NOMO-1 treated with dmso at 0.1 percent for 144 hours (cell line): Measurements from ENCODE around the gene DOCK1.

Experiments
- DNase-seq: peaks from one replicate; lab custom pipeline; 2025; ENCODE audit not compliant: unreplicated experiment; lab: John Stamatoyannopoulos, UW

Gene DOCK1

DNA sequence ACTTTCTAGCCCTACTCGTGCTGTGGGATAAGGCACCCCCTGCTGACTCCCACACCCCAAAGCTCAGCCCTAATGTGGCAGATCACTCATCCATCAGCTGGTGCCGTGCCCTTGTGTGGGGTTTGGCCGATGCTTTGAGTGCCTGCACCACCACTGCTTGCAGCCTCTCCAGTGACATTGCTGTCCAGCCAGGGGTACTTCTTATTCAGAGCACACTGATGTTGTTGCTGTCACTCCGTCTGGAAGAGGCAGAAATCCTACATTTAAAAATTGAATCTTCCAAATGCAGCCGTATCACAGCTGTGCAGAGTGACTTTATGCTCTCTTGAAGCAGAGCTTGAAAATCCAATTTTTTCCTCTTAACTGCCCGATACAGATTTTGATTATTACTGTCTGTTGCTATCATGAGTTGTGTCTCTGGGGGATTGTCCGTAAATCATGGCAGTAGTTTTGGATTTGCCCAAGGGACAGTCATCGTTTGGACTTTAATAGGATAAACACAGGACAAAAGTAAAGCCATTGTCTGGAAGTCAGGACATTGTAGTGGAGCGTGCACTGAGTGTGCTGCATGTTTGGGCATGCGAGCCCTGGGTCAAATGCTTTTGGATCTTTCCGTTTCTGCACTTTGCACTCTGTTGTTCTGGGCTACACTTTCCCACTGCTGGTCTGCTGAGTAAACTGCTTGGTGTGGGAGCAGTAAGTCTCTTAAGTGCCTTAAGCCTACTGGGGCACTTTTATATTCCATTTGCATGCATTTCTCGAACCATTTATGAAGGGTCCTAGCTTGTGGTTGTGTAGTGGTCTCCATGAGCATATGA lies 128.2 kb downstream of the DOCK1 start:
- DNase-seq = no peak

DNA sequence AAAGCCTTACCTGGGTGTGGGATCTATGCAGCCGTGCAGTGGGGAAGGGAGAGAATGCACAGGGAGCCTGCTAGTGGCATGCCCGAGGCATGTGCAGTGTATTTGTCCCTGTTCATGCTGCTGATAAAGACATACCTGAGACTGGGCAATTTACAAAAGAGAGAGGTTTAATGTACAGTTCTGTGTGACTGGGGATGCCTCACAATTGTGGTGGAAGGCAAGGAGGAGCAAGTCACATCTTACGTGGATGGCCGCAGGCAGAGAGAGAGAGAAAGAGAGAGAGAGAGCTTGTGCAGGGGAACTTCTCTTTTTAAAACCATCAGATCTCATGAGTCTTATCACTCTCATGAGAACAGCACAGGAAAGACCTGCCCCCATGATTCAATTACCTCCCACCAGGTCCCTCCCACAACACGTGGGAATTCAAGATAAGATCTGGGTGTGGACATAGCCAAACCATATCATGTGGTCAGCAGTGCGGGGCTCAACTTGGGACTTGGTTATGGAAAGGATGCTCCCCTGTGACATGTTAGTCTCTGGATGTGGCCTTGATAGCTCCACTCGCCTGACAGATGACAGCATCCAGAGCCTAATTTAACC lies 128.9 kb downstream of the DOCK1 start:
- DNase-seq = no peak

DNA sequence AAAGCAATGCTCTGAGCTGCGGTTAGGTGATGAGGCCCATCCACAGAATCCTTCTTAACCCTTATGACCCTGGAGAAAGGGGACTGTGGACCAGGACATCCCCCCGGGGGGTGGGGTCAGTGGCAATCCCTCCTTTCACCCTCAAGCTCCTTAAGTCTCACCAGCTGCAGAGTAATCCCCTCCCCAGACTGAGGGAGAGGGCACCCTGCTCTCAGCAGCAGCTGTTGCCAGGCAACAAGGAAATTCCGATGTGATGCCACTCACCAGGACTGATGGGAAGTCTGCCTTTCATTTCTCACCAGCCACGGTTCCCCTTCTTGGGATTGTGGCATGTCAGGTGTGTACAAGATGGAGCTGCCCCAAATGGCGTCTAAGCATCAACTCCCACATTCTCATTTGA lies 129.6 kb downstream of the DOCK1 start:
- DNase-seq = no peak

DNA sequence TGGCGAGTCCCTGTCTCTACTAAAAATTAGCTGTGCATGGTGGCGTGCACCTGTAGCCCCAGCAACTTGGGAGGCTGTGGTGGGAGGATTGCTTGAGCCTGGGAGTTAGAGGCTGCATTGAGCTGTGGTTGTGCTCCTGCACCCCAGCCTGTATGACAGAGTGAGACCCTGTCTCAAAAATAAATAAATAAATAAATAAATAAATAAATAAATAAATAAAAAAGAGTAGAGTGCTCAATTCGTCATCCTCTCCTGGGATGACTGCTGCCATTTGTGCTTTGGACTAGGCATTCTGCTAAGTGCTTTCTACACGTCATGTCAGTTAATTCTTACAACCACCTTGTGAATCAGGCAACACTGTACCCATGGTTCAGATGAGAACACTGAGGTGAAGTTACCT lies 130.6 kb downstream of the DOCK1 start:
- DNase-seq = no peak

DNA sequence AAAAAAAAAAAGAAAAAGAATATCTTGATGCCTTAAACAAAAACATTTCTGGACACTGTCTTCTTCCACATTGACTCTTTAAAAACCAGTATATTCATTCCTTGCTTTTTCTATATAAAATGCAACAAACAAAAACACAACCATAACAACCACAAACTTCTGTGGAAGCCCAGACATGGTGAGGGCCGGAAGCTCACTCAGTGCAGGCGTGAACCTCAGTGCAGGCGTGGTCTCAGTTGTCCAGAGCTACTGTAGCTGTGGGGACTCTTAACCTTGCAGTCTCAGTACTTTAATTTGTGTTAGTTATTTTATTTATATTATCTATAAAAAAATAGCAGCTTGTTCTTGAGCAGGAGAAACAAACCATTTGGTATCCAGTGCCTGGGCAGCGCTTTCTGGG lies 131.8 kb downstream of the DOCK1 start:
- DNase-seq = no peak

DNA sequence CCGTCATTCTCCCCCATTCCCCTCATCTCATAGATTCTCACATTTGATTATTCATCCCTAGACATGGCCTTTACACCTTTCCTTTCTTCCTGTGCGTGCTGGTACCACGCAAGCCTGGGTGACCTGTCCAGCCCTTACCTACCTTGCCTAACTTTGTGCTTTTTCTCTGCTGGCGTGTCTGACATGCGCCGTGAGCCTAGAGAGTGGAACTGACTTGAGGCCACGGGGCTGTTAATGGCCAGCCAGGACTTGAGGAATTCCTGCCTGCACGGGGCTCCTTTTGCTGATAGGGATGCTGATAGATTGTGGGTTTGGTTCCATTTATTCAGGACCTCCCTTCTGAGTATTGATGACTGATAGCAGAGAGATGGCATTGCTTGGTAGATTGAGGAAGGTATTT lies 134.2 kb downstream of the DOCK1 start:
- no peak for DNase-seq

DNA sequence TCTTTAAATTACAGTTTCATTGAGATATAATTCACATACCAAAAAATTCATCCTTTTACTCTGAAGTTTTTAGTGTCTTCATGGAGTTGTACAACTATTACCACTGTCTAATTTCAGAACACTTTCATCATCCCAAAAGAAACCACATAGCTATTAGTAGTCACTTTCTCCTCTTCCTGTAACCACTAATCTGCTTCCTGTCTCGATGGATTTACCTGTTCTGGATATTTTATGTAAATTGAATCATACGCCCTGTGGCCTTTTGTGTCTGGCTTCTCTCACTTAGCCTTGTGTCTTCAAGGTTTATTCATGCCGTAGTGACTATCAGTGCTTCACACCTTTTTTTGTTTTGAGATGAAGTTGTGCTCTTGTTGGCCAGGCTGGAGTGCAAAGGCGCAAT lies 135.5 kb downstream of the DOCK1 start:
- no peak for DNase-seq

DNA sequence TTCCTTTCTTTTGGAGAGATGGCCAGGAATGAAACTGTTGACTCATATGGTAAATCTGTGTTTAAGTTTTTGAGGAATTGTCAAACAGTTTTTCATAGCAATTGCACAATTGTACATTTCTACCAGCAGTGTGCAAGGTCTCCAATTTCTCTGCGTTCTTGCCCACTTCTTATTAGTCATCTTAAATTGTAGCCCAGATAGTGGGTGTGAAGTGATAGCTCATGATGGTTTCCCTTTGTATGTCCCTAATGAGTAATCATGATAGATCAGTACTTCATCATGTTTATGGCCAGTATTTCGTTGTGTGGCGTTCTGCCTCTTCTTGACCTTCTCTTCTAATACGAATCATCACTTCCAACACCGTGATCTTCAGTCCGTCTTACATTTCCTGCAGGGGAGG lies 136.3 kb downstream of the DOCK1 start:
- no peak for DNase-seq

DNA sequence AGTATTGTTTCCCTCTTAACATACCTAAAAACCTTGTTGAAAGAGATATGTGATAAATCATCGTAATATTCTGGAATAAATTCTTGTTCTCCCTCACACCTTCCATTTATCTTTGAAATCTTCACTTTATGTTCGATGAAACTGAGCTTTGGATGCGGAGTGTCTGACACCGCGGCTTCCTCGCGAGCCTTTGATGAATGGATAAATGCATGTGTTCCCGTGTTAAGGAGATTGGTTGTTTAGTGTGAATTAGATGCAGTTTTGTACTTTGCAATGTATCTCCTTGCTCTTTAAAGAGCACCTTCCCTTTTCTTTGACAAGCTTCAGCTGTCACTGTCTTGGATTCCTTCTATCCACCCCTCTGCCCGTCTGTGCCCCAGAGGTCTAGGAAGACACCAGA lies 138.1 kb downstream of the DOCK1 start:
- no peak for DNase-seq

DNA sequence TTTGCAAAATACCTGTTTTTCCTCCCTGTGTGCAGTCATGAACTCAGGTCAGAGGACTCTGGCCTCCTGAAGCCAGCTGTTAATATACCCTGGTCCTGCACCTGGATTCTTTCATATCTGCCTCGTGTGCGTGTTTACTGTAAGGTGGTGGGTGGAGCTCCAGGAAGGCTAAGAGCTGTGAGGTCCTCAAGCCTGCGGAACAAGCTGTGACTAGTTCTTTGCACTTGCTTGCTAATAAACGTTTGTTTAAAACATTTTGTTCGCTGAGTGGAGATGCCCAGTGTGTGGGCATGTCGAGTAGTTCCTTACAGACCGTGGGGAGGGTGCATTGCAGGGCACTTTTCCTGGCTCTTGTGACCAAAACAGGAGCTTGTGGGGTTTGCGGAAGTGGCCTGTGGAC lies 139.0 kb downstream of the DOCK1 start:
- DNase-seq = no peak

DNA sequence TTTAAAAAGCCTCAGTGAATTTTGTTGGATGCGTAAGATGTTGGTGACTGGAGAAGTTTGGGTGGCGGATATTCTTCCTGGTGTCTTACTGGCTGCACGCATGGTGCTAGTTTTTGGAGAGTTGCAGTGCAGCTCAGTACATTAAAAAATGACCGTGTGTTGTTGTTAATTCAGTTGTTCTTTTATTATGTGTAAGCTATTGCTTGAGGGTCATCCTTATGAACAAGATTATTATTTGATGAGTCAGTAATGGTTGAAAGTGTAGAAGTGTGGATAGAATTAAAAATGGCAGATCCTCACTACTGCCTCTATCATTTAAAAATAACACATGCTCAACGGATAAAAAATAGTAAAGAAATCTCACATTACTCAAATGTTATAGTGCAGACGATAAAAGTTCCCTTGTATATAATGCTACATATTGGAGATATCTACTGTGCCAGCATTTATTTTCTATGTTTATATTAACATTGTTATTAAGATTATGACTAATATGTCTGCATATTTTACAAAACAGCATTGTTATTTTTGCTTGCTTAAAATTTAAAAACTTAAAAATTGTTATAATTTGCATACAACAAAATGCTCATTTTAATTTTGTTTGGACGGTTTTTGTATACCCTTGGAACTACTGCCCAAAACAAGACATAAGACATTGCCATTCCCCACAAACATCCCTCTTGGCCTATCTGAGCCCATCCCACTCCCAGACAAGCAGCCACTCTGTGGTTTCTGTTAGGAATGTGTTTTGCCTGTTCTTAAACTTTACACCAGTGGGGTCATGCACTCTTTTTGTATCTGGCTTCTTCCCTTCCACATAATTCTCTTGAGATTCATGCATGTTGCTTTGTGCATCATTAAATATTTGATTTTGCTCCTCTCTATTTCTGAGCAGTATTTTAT lies 142.0 kb downstream of the DOCK1 start:
- no peak for DNase-seq

DNA sequence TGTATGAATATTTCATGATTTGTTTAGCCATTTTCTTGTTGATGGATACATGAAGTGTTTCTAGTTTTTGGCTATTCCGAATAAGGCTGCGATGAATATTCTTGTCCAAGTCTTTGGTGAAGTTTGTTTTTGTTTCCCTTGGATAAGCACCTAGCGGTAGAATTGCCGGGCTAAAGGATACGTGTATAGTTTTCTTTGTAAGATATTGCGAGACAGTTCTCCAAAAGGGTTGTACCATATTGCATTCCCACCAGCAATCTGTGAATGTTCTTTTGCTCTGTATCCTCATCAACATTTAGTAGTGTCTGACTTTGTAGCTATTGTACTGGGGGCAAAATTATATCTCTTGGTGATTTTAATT lies 142.6 kb downstream of the DOCK1 start:
- DNase-seq = no peak

DNA sequence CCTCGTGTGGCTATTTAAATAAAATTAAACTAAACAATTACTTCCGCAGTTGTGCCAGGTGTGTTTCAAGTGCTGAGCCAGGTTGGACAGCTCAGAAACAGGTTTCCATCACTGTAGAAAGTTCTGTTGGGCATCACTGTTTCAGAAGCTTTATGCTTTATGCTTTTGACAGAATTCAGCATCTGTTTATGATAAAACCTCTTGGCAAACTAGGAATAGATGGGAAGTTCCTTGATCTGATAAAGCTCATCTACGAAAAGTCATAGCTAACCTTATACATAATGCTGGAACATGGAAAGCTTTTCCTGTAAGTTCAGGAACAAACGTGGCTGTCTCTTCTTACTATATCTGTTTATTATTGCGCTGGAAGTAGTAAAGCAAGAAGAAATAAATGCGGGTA lies 143.4 kb downstream of the DOCK1 start:
- no peak for DNase-seq

DNA sequence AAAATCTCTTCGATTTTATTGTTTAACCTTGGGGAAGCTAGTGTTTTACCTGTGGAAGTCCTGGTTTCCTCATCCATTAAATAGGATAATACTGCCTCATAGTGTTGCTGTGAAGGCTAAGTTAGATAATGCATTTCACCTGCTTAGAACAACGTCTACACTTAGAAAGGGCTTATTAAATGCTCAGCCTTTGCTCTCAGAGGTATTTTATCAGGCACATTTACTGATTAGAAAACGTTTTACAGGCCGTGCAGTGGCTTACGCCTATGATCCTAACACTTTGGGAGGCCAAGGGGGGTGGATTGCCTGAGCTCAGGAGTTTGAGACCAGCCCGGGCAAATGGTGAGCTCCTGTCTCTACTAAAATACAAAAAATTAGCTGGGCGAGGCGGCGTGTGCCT lies 146.8 kb downstream of the DOCK1 start:
- DNase-seq = no peak

DNA sequence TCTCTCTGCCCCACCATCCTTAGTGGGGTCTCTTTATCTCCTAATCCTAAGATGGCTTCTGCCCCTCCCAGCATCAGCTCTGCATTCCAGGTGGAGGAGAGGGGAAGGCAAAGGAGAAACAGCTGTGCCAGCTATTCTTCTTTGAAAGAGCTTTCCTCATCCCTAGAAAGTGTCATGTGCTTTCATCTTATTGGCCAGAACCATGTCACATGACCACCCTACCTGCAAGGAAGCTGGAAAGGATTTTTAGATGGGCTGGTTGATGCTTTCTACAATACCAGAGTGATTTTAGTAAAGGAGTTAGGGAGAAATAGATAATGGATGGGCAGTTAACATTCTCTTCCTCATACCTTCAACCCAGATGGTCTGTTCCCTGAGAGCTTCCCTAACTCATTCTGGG lies 150.0 kb downstream of the DOCK1 start:
- DNase-seq = no peak

DNA sequence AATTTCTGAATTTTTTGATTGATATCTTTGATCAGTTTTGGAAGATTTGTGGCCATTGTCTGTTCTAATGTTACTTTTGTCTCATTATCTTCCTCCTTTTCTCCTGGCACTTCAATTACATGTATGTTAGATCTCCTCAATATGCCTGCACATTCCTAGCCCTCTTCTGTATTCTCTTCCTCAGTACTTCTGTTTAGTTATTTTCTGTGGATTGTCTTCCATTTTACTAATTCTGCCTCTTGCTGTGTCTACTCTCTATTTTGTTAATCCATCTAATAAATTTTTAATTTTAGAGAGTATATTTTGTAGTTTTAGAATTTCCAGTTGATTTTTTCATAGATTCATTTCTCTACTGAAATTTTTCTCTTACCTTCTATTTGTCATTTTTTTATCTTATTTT lies 154.1 kb downstream of the DOCK1 start:
- no peak for DNase-seq

DNA sequence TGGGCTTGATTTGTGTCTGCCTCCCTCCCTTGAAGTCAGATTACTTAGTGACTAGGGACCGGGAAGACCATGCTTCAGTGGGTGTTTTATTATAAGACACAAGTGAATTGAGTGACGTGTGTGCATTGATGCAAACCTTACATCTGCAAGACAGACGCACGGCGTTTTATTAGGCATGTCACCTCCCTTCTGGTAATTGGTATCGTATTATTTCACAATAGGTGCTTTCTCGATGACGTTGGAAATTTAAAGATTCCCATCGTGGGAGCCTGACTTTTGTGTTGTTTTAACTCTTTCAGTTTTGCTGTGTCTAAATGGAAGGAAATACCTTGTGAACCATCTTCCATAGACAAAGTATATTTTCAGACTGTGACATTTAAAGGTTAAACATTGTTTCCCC lies 158.5 kb downstream of the DOCK1 start:
- DNase-seq = no peak

DNA sequence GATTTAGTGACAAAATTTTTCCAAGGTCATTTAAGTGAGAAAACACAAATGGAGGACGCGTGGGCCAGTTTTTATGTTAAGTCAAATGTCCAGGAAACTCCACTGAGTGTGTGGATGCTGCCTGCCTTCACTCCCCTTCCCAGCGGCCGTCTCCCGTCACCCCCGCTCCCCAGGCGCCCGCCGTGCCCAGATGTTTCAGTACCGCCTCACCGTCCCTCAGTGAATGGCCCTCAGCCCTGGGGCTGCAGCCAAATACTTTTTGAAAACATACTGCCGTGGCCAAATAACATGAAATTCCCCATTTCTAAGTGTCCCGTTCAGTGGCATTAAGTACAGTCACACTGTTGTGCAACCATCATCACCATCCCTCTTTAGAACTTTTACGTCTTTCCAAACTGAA lies 159.2 kb downstream of the DOCK1 start:
- no peak for DNase-seq

DNA sequence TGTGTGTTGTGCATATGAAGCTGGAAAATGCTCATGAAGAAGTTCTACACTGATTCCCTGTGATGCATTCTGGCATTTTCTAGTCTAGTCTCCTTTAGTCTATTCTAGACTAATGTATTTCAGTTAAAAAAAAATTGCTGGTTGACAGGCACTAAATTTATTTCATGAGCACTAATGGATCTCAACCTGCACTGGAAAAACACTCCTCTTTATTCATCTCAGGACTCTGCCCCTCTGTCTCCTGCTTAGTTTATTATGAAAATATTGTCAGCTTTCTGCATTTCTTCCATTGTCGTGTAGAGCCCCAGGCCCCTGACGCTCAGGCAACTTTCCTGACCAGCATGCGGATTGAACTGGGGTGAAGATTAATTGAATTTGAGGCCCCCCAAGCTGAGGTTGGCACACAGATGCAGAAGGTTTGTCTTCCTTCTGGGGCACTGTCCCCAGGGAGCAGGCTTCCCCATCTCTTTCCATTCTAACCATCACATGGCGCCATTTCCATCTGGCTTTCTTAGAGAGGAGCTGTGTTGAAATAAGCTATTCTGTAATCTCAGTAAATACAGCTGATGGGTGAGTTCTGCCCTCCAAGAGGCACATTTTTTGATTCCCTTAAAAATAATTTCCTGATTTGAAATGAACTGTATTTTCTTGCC lies 162.4 kb downstream of the DOCK1 start:
- DNase-seq = no peak

DNA sequence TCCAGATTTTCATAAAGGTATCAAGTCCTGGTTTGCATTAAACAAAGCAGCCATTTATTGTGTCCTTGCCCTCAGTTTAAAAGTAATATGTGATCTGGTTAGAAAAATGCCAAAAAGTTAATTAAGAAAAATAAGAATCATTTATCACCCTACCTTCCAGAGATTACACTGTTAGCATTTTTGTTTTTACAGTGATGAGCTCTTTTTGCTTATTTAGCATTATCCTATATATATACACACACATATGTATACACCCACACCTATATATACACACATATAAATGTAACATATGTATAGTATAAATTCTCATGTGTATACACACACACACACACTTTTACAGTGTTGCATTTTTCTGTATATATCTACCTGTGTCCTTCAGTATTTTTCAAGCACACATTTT lies 163.3 kb downstream of the DOCK1 start:
- no peak for DNase-seq

DNA sequence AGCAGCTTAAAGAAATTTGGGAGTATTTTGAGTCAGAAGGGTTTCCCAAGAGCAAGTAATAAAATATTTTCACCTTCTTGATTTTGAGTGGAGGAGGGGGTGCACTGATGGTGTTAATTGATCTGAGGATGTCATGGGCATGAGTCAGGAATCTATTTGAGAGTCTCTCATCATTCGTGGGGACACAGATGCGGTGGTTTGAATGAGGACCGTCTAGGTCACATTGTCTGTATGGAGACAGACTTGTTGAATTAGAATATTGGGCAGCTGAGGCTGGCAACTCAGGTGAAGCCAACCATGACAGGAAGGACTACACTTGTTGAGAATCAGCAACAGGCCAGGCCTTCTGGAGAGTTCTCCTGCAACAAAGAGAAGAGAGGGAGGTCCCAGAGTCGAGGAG lies 164.2 kb downstream of the DOCK1 start:
- no peak for DNase-seq

DNA sequence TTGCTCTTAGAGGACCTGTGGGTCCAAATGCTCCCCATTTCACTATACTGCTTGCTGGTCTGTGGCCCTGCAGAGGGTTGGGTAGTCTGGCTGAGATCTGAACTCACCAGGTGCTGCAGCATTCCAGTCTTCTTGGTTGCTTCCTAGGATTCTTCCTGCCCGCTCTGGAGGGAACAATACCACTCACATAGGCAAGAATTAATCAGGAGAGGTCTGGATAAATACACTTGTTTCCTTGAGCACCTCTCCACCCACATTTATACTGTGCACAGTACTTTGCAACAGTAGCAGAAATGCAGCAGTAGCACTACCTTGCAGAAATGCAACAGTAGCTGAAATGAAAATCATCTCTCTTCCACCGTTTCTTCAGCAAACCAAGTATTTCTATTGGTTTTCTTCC lies 165.9 kb downstream of the DOCK1 start:
- DNase-seq = no peak
